RPMI8226 (cell line): ENCODE data around the gene EFR3B.
"Not testable (repeated sequence)": the region's sequence is repeated elsewhere in the genome, so short reads cannot be mapped to it uniquely, and the experiment has no call there.

Source experiments
- DNase-seq: peaks from one replicate; pipeline ENCODE4 v3.0.0-alpha.2; 2015

EFR3B gene

GRCh38 chr2:25158096-25158852 is 116.4 kb downstream of the EFR3B start:
- no peak for DNase-seq

- no peak for DNase-seq
Measured at GRCh38 chr2:25159949-25160348, 118.1 kb downstream of the EFR3B start.

DNA sequence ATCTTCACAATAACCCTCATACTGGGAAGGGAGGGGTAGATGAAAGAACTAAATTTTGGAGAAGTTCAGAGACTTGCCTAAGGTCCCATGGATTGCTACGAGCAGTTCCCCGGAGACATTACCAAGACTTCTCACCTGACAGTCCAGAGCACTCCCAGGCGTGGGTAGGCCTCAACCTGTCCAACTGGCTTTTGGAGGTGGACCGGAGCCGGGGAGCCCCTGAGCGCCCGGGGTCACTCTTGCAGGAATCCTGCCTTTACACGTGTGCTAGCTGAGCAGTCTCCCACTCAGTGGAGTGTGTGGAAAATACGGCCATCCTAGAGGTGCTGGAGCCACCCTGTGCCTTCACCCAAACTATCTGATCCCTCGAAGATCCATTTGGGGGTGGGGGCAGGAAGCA is 118.5 kb downstream of the EFR3B start:
- DNase-seq = no peak

- peak; percentile 84 for DNase-seq
Measured at GRCh38 chr2:25161055-25161781, 119.3 kb downstream of the EFR3B start.

- not testable (repeated sequence) for DNase-seq
Measured at GRCh38 chr2:25162061-25162460, 120.2 kb downstream of the EFR3B start.

- DNase-seq = no peak
Measured at GRCh38 chr2:25164561-25164960, 122.7 kb downstream of the EFR3B start.

GRCh38 chr2:25165992-25166875 is 124.4 kb downstream of the EFR3B start:
- peak; percentile 77 for DNase-seq

GRCh38 chr2:25168256-25169072 is 126.6 kb downstream of the EFR3B start, which contains the start of gene POMC:
POMC (minus strand) TSS chr2:25168580; CDS start chr2:25164772, 3,808 bp downstream.
- peak; percentile 33 for DNase-seq

DNA sequence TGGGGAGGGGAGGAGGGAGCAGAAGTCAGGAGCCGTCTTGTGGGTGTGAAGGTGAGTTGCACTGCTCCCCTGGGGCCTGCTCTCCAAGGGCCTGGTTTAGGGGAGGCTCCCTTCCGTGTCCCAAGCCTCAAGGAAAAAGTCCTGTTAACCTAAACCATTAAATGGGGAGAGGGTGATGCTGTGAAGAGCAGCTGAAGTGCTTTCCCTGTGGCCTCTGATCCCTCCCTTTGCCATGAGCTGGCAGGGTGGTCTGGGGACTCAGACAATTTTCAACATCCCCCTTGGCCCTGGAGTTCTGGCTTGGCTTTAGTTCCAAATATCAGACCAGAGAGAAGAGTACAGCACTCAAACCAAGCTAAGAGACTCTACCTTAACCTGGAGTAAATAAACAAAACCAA is 127.2 kb downstream of the EFR3B start:
- DNase-seq = no peak

DNA sequence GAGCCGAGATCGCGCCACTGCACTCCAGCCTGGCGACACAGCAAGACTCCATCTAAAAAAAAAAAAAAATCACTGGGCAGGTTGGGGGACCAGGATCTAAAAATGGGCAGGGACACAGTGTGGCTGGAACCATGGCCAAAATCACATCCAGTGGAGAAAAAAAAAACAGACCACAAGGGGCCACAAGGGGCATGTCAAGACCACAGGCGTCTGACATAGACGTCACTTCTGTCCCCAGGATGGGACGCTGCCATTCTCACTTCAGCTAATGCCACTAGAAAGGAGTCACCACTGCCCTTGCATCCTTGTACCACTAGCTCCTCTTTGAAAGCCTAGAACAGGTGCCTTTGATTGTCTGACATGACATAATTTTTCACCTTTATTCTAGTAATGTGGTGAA is 129.0 kb downstream of the EFR3B start:
- no peak for DNase-seq

- DNase-seq = no peak
Measured at GRCh38 chr2:25173719-25174118, 131.8 kb downstream of the EFR3B start.

GRCh38 chr2:25174192-25174861 is 132.5 kb downstream of the EFR3B start:
- no peak for DNase-seq

DNA sequence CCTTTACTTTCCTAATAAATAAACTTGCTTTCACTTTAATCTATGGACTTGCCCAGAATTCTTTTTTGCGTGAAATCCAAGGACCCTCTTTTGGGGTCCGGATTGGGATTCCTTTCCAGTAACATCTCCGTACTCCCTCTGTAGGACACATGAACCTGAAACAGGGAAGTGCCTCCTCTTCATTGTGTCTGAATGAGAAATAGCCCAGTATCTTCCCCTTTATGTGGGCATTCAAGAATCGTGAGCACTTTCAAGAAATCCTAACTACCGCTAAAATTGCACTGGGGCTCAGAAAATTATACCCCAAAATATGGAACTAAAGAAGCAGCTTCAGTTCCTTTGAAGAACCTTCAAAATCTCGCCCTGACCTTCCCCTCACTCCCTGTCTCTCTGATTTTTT is 134.3 kb downstream of the EFR3B start:
- DNase-seq = no peak

DNA sequence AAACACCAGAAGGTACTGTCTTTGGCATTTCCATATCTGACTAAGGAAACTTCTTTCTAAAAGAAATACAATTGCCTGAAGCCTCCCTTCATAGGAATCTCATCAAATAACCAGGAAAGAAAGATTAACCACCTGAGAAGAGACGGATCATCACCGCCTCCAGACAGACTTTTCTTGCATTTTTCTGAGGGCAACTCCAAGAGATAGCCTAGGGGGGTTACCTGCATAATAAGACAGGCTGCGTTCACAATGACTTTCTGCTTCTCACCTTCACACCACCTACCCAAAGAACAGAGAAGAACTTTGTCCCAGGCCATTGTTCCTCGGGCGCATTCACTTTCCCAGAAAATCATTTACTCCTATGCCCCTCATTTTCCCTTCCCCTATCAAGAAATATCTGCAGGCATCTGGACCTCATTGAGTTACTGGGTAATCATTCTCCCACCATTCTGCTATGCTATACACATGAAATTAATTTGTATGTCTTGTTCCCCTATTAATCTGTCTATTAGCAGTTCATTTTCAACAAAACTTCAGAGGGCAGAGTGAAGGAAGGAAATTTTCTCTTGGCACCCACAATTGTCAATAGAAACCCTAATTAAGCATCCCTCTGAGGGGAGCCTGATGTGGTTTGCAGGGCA is 134.8 kb downstream of the EFR3B start:
- no peak for DNase-seq

GRCh38 chr2:25177211-25177611 is 135.3 kb downstream of the EFR3B start:
- DNase-seq = no peak

- DNase-seq = no peak
Measured at GRCh38 chr2:25178976-25179375, 137.1 kb downstream of the EFR3B start.

DNA sequence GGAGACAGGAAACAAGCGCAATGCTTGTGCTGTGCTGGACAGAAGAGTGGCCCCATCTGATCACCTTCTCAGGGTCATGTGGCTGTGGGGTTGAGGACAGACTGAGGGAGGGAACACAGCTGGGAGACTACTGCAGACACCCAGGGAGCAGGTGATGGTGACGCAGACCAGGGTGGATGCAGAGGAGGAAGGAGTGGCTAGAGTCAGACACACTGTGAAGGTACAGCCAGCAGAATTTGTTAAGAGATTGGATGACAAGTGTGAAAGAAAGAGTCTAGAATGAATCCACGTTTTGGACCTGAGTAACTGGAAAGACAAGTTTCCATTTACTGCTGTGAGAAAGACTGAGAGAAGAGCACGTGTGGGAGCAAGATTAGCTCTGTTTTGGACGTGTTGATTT is 142.4 kb downstream of the EFR3B start:
- no peak for DNase-seq

GRCh38 chr2:25187729-25188350 is 146.0 kb downstream of the EFR3B start:
- DNase-seq = no peak

DNA sequence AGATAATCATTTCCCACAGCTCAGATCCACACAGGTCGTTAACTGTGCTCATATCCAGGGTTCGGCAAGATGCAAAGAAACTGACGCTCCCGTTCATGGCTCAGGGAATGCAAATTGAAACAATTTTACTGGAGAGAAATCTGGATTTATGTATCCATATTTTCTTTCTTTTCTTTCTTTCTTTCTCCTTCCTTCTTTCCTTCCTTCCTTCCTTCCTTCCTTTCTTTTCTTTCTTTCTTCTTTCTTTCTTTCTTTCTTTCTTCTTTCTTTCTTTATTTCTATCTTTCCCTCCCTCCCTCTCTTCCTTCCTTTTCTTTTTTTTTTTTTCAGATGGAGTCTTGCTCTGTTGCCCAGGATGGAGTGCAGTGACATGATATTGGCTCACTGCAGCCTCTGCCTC is 146.5 kb downstream of the EFR3B start:
- no peak for DNase-seq

- no peak for DNase-seq
Measured at GRCh38 chr2:25190536-25190935, 148.7 kb downstream of the EFR3B start.

DNA sequence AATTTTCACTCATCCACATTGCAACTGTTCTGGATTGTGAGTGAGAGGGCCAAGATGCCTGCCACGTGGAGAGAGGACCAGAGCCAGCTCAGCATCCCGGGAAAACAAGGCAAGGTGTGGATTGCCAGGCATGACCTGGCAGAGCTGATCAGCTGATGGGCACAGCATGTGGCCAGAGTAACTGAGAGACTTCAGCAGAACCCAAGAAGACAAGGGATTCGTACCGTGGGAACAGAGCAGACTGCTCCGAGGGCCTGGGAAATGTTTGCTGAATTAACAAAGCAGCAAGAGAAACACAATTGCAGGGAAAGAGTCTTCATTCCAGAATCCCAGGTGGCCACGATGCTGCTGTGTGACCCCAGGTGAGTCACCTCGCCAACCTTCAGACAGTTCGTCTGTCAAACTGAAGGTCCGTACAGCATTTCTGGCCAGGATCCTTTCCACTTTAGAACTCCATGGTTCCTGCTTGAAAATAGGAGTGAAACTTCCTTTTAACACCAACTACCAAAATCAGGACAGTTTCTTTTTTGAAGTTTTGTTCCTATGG is 152.8 kb downstream of the EFR3B start:
- DNase-seq = no peak
